RPMI8226 (cell line): ENCODE results near the gene TPRA1.
A peak's percentile ranks its signal among the peaks of the same experiment; 100 is the strongest.

Experiments
- DNase-seq: peaks from one replicate; pipeline ENCODE4 v3.0.0-alpha.2; 2015

TPRA1 gene

GRCh38 chr3:127552038-127552437 is 38.5 kb downstream of the TPRA1 start:
- no peak for DNase-seq

- DNase-seq, result no peak
Observed at GRCh38 chr3:127551178-127551577, 39.4 kb downstream of the TPRA1 start.

GRCh38 chr3:127550468-127551157 is 39.9 kb downstream of the TPRA1 start:
- no peak for DNase-seq

GRCh38 chr3:127549826-127550467 is 40.6 kb downstream of the TPRA1 start:
- DNase-seq, result no peak

GRCh38 chr3:127547761-127548605 is 42.5 kb downstream of the TPRA1 start:
- DNase-seq, result peak; percentile 74

- DNase-seq, result no peak
Observed at GRCh38 chr3:127546970-127547733, 43.4 kb downstream of the TPRA1 start.

- DNase-seq, result no peak
Observed at GRCh38 chr3:127546554-127546953, 44.0 kb downstream of the TPRA1 start.

GRCh38 chr3:127545711-127546457 is 44.6 kb downstream of the TPRA1 start:
- DNase-seq, result no peak

- no peak for DNase-seq
Observed at GRCh38 chr3:127545216-127545615, 45.3 kb downstream of the TPRA1 start.

- no peak for DNase-seq
Observed at GRCh38 chr3:127544803-127545201, 45.7 kb downstream of the TPRA1 start.

GRCh38 chr3:127544192-127544802 is 46.2 kb downstream of the TPRA1 start:
- DNase-seq, result peak; percentile 85

- DNase-seq, result no peak
Observed at GRCh38 chr3:127543441-127543840, 47.1 kb downstream of the TPRA1 start.

GRCh38 chr3:127542441-127542952 is 48.0 kb downstream of the TPRA1 start:
- DNase-seq, result no peak

- DNase-seq, result no peak
Observed at GRCh38 chr3:127541320-127541719, 49.2 kb downstream of the TPRA1 start.

GRCh38 chr3:127539366-127540060 is 51.0 kb downstream of the TPRA1 start:
- DNase-seq, result no peak

- DNase-seq, result peak; percentile 77
Observed at GRCh38 chr3:127538569-127538968, 52.0 kb downstream of the TPRA1 start.

GRCh38 chr3:127536830-127537812 is 53.4 kb downstream of the TPRA1 start:
- peak; percentile 40 for DNase-seq

GRCh38 chr3:127535901-127536829 is 54.4 kb downstream of the TPRA1 start:
- peak; percentile 84 for DNase-seq
